ENCODE data around the gene FNBP1. TPM values are rescaled to one million over a fixed set of nuclear protein-coding genes. Genes with fewer than 3 reads are reported as not detected.
"Not testable (repeated sequence)": the region's sequence is repeated elsewhere in the genome, so short reads cannot be mapped to it uniquely, and the experiment has no call there.

Gene FNBP1
- total RNA-seq, 2 donors from 2014 or later, result 17.1 to 17.9 TPM

DNA sequence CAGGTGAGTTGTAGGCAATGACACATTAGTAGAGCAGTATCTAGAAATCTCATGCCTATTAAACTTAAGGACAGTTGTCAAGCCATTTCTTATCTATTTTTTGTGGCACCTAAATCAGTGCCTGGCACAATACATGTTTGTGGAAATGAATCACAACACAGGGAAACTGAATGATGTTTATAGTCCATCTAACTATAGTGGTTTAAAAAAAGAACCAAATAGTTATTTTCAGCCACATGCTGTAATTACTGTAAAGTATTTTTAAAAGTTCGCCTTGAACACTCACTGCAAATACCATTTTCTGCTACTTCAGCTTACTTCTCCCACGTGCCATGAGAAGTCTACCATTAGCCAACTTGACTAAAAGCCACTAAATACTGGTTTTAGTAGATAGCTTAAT is 21.9 kb downstream of the FNBP1 start:
- no peaks in the 10 kb centered on the region for H3K9me3 ChIP-seq
- WGBS, 2 donors, result 63 to 85% methylated on average over 2 of the region's 2 CpGs
- H3K4me1 ChIP-seq, result peaks cover 6% of the 10 kb centered on the region
- intact Hi-C loops (cut with DNase I), result no loop called here
- no peak overlapping the region for H3K27ac ChIP-seq
- no peaks in the 10 kb centered on the region for H3K27me3 ChIP-seq
- DNase-seq, result no peak
- ATAC-seq, result no peak
- TF ChIP-seq CTCF (IDR thresholded peaks at IDR 0.05) (no peak), POLR2A (IDR thresholded peaks at IDR 0.05) (no peak)
- H3K36me3 ChIP-seq (replicated peaks in 1 of 2; ENCODE audit: insufficient read depth in 1 of 2, low read depth in 2 of 2), result no peaks in the 10 kb centered on the region
- H3K4me3 ChIP-seq, result no peak overlapping the region

- TF ChIP-seq POLR2A (IDR thresholded peaks at IDR 0.05) (no peak), CTCF (IDR thresholded peaks at IDR 0.05) (no peak)
- H3K36me3 ChIP-seq (replicated peaks in 1 of 2; ENCODE audit: insufficient read depth in 1 of 2, low read depth in 2 of 2), result no peaks in the 10 kb centered on the region
- H3K4me3 ChIP-seq, result no peak overlapping the region
- intact Hi-C loops (cut with DNase I), result no loop called here
- DNase-seq, result no peak
- no peaks in the 10 kb centered on the region for H3K27me3 ChIP-seq
- 61 to 76% methylated on average over 7 of the region's 7 CpGs for WGBS, 2 donors
- no peak overlapping the region for H3K27ac ChIP-seq
- no peaks in the 10 kb centered on the region for H3K9me3 ChIP-seq
- H3K4me1 ChIP-seq, result peaks cover 6% of the 10 kb centered on the region
- no peak for ATAC-seq
Observed at GRCh38 chr9:130020618-130021017, 22.4 kb downstream of the FNBP1 start.

GRCh38 chr9:130018265-130018664 is 24.7 kb downstream of the FNBP1 start:
- no peak for TF ChIP-seq CTCF (IDR thresholded peaks at IDR 0.05)
- TF ChIP-seq POLR2A (IDR thresholded peaks at IDR 0.05), result no peak
- no peaks in the 10 kb centered on the region for H3K4me1 ChIP-seq
- no peak overlapping the region for H3K4me3 ChIP-seq
- no peak for DNase-seq
- WGBS, 2 donors, result 87 to 94% methylated on average over 4 of the region's 4 CpGs
- H3K27ac ChIP-seq, result no peak overlapping the region
- intact Hi-C loops (cut with DNase I), result no loop called here
- H3K27me3 ChIP-seq, result no peaks in the 10 kb centered on the region
- H3K9me3 ChIP-seq, result no peaks in the 10 kb centered on the region
- no peak for ATAC-seq
- H3K36me3 ChIP-seq (replicated peaks in 1 of 2; ENCODE audit: insufficient read depth in 1 of 2, low read depth in 2 of 2), result no peaks in the 10 kb centered on the region

GRCh38 chr9:130017510-130017909 is 25.5 kb downstream of the FNBP1 start:
- DNase-seq; H3K36me3 ChIP-seq (replicated peaks in 1 of 2; ENCODE audit: insufficient read depth in 1 of 2, low read depth in 2 of 2); H3K4me3 ChIP-seq; H3K27me3 ChIP-seq; intact Hi-C loops (cut with DNase I); H3K9me3 ChIP-seq; H3K4me1 ChIP-seq; H3K27ac ChIP-seq; ATAC-seq: not testable (repeated sequence)
- 96 to 98% methylated on average over 8 of the region's 8 CpGs for WGBS, 2 donors

- WGBS, 2 donors, result 38 to 40% methylated on average over 2 of the region's 2 CpGs
- DNase-seq, result no peak
- no peaks in the 10 kb centered on the region for H3K9me3 ChIP-seq
- no peaks in the 10 kb centered on the region for H3K27me3 ChIP-seq
- H3K4me1 ChIP-seq, result no peaks in the 10 kb centered on the region
- no peak for TF ChIP-seq POLR2A (IDR thresholded peaks at IDR 0.05)
- no peak for TF ChIP-seq CTCF (IDR thresholded peaks at IDR 0.05)
- H3K27ac ChIP-seq, result no peak overlapping the region
- H3K36me3 ChIP-seq (replicated peaks in 1 of 2; ENCODE audit: insufficient read depth in 1 of 2, low read depth in 2 of 2), result no peaks in the 10 kb centered on the region
- intact Hi-C loops (cut with DNase I), result no loop called here
- H3K4me3 ChIP-seq, result no peak overlapping the region
- no peak for ATAC-seq
Observed at GRCh38 chr9:130017076-130017475, 25.9 kb downstream of the FNBP1 start.

Data from body of pancreas (tissue), 4 donors.